ENCODE measurements around the gene PPT2. TPM values are rescaled to one million over a fixed set of nuclear protein-coding genes. Genes with fewer than 3 reads are reported as not detected.

PPT2 gene
- polyA plus RNA-seq, 4 donors = 3.1 to 26.5 (median 10.3) TPM

DNA sequence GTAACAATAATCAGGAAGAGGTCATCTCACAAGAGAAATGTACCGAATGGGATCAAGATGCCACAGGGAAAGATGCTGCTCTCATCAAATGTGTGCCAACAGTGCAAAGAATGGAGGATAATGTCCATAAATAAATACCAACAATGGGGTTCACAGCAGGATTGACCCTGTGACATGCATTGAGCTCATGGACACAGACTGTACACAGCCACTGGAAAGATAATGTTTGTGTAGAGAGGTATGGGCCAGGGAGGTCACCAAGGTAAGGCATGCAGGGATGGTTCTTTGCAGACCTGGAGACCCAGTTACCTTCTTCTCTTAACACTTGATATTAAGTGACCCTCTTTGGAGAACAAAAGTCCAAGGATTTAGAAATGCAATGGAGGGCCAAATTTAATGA is 20.5 kb downstream of the PPT2 start:
- Histone ChIP-seq H3K9me3 (ENCODE audit: control insufficient read depth in 2 of 2, insufficient read depth in 1 of 2, low read depth in 1 of 2, low read length in 1 of 2) (no peaks in the 10 kb centered on the region), H3K4me3 (ENCODE audit: low read depth in 1 of 3, low read length in 3 of 3) (no peak overlapping the region), H3K36me3 (ENCODE audit: control insufficient read depth in 3 of 3, insufficient read depth in 2 of 3, low read depth in 1 of 3, low read length in 3 of 3) (peaks cover 0 to 24% (median 4%) of the 10 kb centered on the region in 3 donors), H3K27me3 (ENCODE audit: control insufficient read depth in 3 of 3, insufficient read depth in 3 of 3, low read length in 3 of 3) (no peaks in the 10 kb centered on the region), H3K4me1 (ENCODE audit: control insufficient read depth in 3 of 3, insufficient read depth in 2 of 3, low read depth in 1 of 3, low read length in 2 of 3) (peaks cover 0 to 35% (median 11%) of the 10 kb centered on the region in 3 donors), H3K27ac (ENCODE audit: low read depth in 1 of 3, low read length in 2 of 3) (no peak overlapping the region)
- DNase-seq (no peak), FAIRE-seq (no peak)
- 85 to 91% (median 87%) methylated on average over 1 of the region's 1 CpG for WGBS, 3 donors

DNA sequence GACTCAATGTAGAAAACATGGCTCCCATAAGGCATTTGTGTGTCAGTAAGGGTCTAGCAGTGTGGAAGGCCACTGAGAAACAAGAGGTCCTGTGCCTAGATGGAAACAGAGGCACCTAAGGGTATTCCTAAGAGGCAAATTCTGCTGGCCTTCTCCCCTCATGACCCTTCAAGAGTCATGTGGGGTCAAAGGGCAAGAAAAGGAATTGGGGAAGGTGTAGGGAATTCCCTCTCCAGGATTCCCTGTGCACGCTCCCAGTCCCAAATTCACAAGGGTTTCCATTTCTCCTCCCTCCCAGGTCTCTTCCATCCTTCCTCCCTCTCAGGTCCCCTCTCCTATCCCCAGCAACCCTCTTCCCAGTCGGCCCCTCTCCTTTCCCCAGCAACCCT is 21.4 kb downstream of the PPT2 start:
- H3K27ac ChIP-seq (ENCODE audit: low read depth in 1 of 3, low read length in 2 of 3) = peak overlapping the region; percentile 35 to 81 (median 41)
- peaks cover 0 to 24% (median 4%) of the 10 kb centered on the region in 3 donors for H3K36me3 ChIP-seq (ENCODE audit: control insufficient read depth in 3 of 3, insufficient read depth in 2 of 3, low read depth in 1 of 3, low read length in 3 of 3)
- WGBS, 3 donors = 6 to 20% (median 9%) methylated on average over 2 of the region's 2 CpGs
- H3K9me3 ChIP-seq (ENCODE audit: control insufficient read depth in 2 of 2, insufficient read depth in 1 of 2, low read depth in 1 of 2, low read length in 1 of 2) = no peaks in the 10 kb centered on the region
- H3K27me3 ChIP-seq (ENCODE audit: control insufficient read depth in 3 of 3, insufficient read depth in 3 of 3, low read length in 3 of 3) = no peaks in the 10 kb centered on the region
- H3K4me1 ChIP-seq (ENCODE audit: control insufficient read depth in 3 of 3, insufficient read depth in 2 of 3, low read depth in 1 of 3, low read length in 2 of 3) = peaks cover 0 to 32% (median 12%) of the 10 kb centered on the region in 3 donors
- no peak for FAIRE-seq
- H3K4me3 ChIP-seq (ENCODE audit: low read depth in 1 of 3, low read length in 3 of 3) = peak overlapping the region; percentile 81 to 94 (median 82)
- DNase-seq = no peak

DNA sequence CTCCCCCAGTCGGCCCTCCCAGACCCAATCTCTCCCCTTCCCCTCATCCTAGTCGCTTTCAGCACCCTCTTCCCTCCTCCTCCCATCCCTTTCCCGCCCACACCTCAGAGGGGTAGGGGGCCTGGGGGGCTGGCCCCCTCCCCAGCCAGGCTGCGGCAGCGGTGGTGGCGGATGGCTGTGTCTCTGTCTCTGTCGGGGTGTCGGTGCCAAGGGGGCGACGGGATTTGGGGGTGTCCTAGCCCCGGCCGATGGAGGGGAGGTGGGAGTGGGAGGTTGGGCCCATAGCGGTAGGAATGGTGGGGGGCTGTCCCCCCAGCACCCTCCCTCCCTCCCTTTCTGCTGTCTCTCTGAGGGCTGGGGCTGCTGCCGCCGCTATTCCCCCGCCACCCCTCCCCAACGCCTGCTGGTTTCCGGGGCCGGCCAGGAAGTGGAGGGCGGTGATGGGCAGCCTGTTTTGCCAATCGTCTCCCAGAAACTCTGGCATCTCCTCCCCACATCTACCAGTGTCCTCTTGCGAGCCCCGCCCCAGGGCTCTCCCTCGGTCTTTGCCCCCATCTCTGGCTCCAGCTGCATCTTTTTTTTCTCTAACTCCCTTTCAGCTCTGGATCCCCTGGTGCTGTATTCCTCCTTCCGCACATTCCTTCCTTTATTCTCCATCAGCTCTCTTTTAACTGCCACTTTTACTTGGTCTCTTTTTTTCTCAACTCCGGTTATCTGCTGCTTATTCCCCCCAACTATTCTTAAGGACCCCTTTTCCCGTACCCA is 22.0 kb downstream of the PPT2 start, which contains the start of gene AGPAT1:
TSS of gene AGPAT1 (minus strand) at position 374 of the 765 bp plus-strand sequence. CDS start 4,588 bp downstream, outside the sequence.
- peak; percentile 98 to 99 for DNase-seq
- Histone ChIP-seq H3K4me1 (ENCODE audit: control insufficient read depth in 3 of 3, insufficient read depth in 2 of 3, low read depth in 1 of 3, low read length in 2 of 3) (peaks cover 0 to 32% (median 12%) of the 10 kb centered on the region in 3 donors), H3K4me3 (ENCODE audit: low read depth in 1 of 3, low read length in 3 of 3) (peak within 1 kb of the TSS; percentile 81 to 94 (median 82)), H3K9me3 (ENCODE audit: control insufficient read depth in 2 of 2, insufficient read depth in 1 of 2, low read depth in 1 of 2, low read length in 1 of 2) (no peaks in the 10 kb centered on the region), H3K36me3 (ENCODE audit: control insufficient read depth in 3 of 3, insufficient read depth in 2 of 3, low read depth in 1 of 3, low read length in 3 of 3) (peaks cover 0 to 19% (median 1%) of the 10 kb centered on the region in 3 donors), H3K27me3 (ENCODE audit: control insufficient read depth in 3 of 3, insufficient read depth in 3 of 3, low read length in 3 of 3) (no peaks in the 10 kb centered on the region), H3K27ac (ENCODE audit: low read depth in 1 of 3, low read length in 2 of 3) (peak within 1 kb of the TSS; percentile 92 to 98 (median 95))
- WGBS, 3 donors = 0 to 1% (median 1%) methylated on average over 20 to 27 of the region's 27 CpGs
- no peak for FAIRE-seq

DNA sequence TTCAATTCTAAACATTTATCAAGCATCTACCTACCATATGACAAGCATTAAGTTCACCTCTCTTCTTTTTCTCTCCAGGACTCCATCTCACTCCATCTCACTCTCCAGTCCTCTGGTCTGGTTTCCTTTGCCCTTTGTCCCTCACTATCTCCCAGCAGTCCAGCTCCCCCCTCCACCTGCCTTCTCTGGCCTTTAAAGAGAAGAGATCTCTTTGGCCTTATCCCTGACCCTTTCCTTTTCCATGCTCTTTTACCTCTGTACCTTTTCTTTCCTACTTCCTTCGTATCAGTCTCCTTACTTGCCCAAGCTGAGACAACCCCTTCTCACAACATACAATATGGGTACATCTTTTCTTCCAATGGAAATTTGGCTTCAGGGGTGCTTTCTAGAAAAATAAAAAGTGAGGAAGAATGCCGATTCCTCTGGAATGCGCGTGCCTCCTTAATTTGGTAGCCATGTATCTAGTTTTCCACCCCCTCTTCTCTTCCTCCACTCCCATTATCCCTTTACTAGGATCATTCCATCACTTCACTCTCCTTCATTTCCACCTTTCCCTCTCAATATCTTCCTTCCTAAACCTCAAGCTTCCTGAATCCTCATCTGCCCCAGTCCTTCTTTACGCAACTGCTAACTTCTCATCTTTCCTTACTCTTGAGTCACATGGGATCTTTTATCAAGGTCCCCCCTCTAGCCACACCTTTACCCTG is 22.7 kb downstream of the PPT2 start:
- peaks cover 0 to 19% (median 6%) of the 10 kb centered on the region in 3 donors for H3K36me3 ChIP-seq (ENCODE audit: control insufficient read depth in 3 of 3, insufficient read depth in 2 of 3, low read depth in 1 of 3, low read length in 3 of 3)
- peaks cover 0 to 32% (median 12%) of the 10 kb centered on the region in 3 donors for H3K4me1 ChIP-seq (ENCODE audit: control insufficient read depth in 3 of 3, insufficient read depth in 2 of 3, low read depth in 1 of 3, low read length in 2 of 3)
- H3K4me3 ChIP-seq (ENCODE audit: low read depth in 1 of 3, low read length in 3 of 3) = peak overlapping the region in 2 of 3 donors; percentile 42 to 82
- peak overlapping the region; percentile 92 to 98 (median 95) for H3K27ac ChIP-seq (ENCODE audit: low read depth in 1 of 3, low read length in 2 of 3)
- DNase-seq = peak; percentile 65 to 72
- no peaks in the 10 kb centered on the region for H3K9me3 ChIP-seq (ENCODE audit: control insufficient read depth in 2 of 2, insufficient read depth in 1 of 2, low read depth in 1 of 2, low read length in 1 of 2)
- WGBS, 3 donors = 10 to 25% (median 10%) methylated on average over 5 of the region's 5 CpGs
- H3K27me3 ChIP-seq (ENCODE audit: control insufficient read depth in 3 of 3, insufficient read depth in 3 of 3, low read length in 3 of 3) = no peaks in the 10 kb centered on the region
- no peak for FAIRE-seq

DNA sequence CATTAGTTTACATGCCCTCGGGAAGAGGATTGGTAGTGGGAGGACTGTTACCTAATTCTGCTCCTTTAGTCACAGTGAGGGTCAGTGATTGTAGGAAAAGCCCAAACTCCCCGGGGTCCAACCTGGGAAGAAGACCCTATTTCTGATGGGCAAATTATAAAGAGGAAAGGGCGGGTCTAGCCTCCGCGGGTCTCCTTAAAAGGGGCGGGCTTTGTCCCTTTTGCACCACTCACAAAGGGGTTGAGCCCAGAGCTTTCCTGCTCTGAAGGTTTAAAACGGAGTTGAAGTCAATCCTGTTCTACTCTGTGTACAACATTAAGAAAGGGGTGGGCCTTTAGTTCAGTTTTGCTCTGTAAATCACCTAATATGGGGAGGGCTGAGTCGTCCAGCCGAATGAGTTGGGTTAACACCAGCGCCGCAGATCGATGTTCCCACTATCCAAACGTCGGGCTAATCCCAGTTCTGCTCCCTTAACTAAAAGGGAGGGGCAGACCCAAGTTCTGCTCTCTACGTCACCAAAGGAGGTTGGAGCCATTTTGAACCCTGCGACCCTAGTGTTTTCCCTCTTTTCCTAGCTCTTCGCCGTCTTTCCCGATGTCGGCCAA is 23.3 kb downstream of the PPT2 start:
- H3K27ac ChIP-seq (ENCODE audit: low read depth in 1 of 3, low read length in 2 of 3) = peak overlapping the region; percentile 92 to 98 (median 95)
- H3K27me3 ChIP-seq (ENCODE audit: control insufficient read depth in 3 of 3, insufficient read depth in 3 of 3, low read length in 3 of 3) = no peaks in the 10 kb centered on the region
- peaks cover 0 to 32% (median 12%) of the 10 kb centered on the region in 3 donors for H3K4me1 ChIP-seq (ENCODE audit: control insufficient read depth in 3 of 3, insufficient read depth in 2 of 3, low read depth in 1 of 3, low read length in 2 of 3)
- H3K9me3 ChIP-seq (ENCODE audit: control insufficient read depth in 2 of 2, insufficient read depth in 1 of 2, low read depth in 1 of 2, low read length in 1 of 2) = no peaks in the 10 kb centered on the region
- FAIRE-seq (no peak), DNase-seq (no peak)
- peaks cover 0 to 26% (median 6%) of the 10 kb centered on the region in 3 donors for H3K36me3 ChIP-seq (ENCODE audit: control insufficient read depth in 3 of 3, insufficient read depth in 2 of 3, low read depth in 1 of 3, low read length in 3 of 3)
- peak overlapping the region in 2 of 3 donors; percentile 42 to 82 for H3K4me3 ChIP-seq (ENCODE audit: low read depth in 1 of 3, low read length in 3 of 3)
- 0 to 1% (median 0%) methylated on average over 20 of the region's 20 CpGs for WGBS, 3 donors

DNA sequence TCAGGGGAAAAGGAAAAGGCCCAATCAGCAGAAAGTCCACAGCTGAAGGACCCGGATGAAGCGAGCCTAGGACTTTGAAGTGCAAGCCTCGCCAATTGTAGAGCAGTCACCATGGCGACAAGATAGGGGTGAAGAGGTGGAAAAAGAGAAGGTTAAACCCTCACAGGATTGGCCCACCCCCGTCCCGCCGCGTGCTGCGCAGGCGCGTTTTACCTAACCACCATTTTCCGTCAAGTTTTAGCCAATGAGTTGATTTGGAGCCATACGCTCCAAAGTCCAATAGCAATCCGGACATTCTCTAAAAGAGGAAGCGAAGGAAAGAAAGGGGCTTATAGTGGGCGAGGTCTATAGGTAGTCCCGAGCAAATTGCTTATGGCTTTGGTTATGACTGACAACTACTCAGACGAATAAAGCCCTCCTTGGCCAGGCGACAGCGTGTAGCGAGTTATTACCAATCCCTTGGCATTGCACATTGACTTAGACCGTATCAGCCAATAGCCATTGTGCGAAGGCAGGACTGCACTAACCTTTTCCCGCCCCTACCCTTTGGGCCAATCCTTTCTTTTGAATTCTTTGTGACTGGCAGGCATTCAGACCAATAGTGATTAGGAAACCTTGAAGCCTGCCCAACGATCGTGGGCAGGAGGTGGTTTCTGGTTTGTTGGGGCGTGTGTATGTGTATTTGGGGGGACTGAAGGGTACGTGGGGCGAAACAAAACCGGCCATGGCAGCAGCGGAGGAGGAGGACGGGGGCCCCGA is 24.0 kb downstream of the PPT2 start, which contains the start of gene RNF5:
TSS of gene RNF5 (plus strand) at position 618 of the 759 bp plus-strand sequence. CDS start at position 725, 107 bp downstream.
- no peaks in the 10 kb centered on the region for H3K27me3 ChIP-seq (ENCODE audit: control insufficient read depth in 3 of 3, insufficient read depth in 3 of 3, low read length in 3 of 3)
- peak within 1 kb of the TSS; percentile 92 to 98 (median 95) for H3K27ac ChIP-seq (ENCODE audit: low read depth in 1 of 3, low read length in 2 of 3)
- WGBS, 3 donors = 0 to 1% (median 0%) methylated on average over 33 of the region's 33 CpGs
- peaks cover 0 to 33% (median 6%) of the 10 kb centered on the region in 3 donors for H3K36me3 ChIP-seq (ENCODE audit: control insufficient read depth in 3 of 3, insufficient read depth in 2 of 3, low read depth in 1 of 3, low read length in 3 of 3)
- peak; percentile 77 for FAIRE-seq
- H3K9me3 ChIP-seq (ENCODE audit: control insufficient read depth in 2 of 2, insufficient read depth in 1 of 2, low read depth in 1 of 2, low read length in 1 of 2) = no peaks in the 10 kb centered on the region
- H3K4me1 ChIP-seq (ENCODE audit: control insufficient read depth in 3 of 3, insufficient read depth in 2 of 3, low read depth in 1 of 3, low read length in 2 of 3) = peaks cover 0 to 30% (median 12%) of the 10 kb centered on the region in 3 donors
- peak; percentile 100 for DNase-seq
- peak within 1 kb of the TSS; percentile 16 to 82 (median 79) for H3K4me3 ChIP-seq (ENCODE audit: low read depth in 1 of 3, low read length in 3 of 3)

DNA sequence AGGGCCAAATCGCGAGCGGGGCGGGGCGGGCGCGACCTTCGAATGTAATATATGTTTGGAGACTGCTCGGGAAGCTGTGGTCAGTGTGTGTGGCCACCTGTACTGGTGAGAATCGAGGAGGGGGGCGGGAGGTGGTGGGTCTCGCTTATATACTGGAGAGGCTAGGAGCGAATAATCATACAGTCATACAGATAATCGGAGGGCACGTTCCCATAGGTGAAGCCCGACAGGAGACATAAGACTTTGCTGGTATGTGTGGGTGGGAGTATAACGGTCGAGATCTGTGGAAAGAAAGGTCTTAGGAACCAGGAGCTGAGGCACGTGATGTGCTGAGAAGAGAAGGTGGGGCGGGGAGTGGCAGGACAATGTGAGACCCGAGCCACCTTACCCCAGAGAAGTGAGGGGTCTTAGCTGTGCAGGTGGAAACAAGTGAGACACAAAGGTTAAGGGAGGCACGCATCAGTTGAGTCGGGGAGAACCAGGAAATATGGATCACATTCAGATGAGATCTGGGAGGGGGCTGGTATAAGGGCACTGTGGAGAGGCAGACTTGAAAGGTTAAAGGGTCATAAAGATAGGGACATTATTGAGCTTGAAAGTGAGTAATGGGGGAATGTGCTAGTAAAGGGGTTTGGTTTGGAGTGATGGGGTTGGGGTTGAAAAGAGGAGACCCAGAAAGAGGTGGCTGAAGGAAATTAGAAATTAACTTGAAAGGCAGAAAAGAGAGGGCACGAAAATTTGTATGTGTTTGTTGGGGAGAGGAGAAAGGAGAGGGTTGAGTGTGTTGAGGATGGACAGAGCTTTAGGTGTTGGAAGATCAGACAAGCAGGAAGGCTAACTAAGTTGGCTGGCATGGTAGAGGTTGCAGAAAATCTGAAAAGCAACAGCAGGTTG is 24.9 kb downstream of the PPT2 start:
- Histone ChIP-seq H3K27ac (ENCODE audit: low read depth in 1 of 3, low read length in 2 of 3) (peak overlapping the region; percentile 67 to 98 (median 92)), H3K4me3 (ENCODE audit: low read depth in 1 of 3, low read length in 3 of 3) (peak overlapping the region; percentile 16 to 82 (median 79)), H3K9me3 (ENCODE audit: control insufficient read depth in 2 of 2, insufficient read depth in 1 of 2, low read depth in 1 of 2, low read length in 1 of 2) (no peaks in the 10 kb centered on the region), H3K27me3 (ENCODE audit: control insufficient read depth in 3 of 3, insufficient read depth in 3 of 3, low read length in 3 of 3) (no peaks in the 10 kb centered on the region), H3K36me3 (ENCODE audit: control insufficient read depth in 3 of 3, insufficient read depth in 2 of 3, low read depth in 1 of 3, low read length in 3 of 3) (peaks cover 3 to 40% (median 6%) of the 10 kb centered on the region in 3 donors), H3K4me1 (ENCODE audit: control insufficient read depth in 3 of 3, insufficient read depth in 2 of 3, low read depth in 1 of 3, low read length in 2 of 3) (peaks cover 0 to 28% (median 12%) of the 10 kb centered on the region in 3 donors)
- peak; percentile 36 to 64 for DNase-seq
- WGBS, 3 donors = 1 to 2% (median 1%) methylated on average over 23 to 24 of the region's 24 CpGs
- FAIRE-seq = no peak
